ENCODE data around the gene MAP2K3.
"Not testable (repeated sequence)": the region's sequence is repeated elsewhere in the genome, so short reads cannot be mapped to it uniquely, and the experiment has no call there.

Gene MAP2K3

GRCh38 chr17:21296097-21297025 lies 11.8 kb downstream of the MAP2K3 start:
- no peak for DNase-seq (ENCODE audit: low read depth, low spot score)

GRCh38 chr17:21297026-21297520 lies 12.6 kb downstream of the MAP2K3 start:
- no peak for DNase-seq (ENCODE audit: low read depth, low spot score)

GRCh38 chr17:21297597-21297996 lies 13.1 kb downstream of the MAP2K3 start:
- DNase-seq (ENCODE audit: low read depth, low spot score), result no peak

- DNase-seq (ENCODE audit: low read depth, low spot score), result no peak
Observed at GRCh38 chr17:21298056-21298982, 13.8 kb downstream of the MAP2K3 start.

GRCh38 chr17:21298983-21299519 lies 14.5 kb downstream of the MAP2K3 start:
- no peak for DNase-seq (ENCODE audit: low read depth, low spot score)

- no peak for DNase-seq (ENCODE audit: low read depth, low spot score)
Observed at GRCh38 chr17:21299981-21300600, 15.6 kb downstream of the MAP2K3 start.

- DNase-seq (ENCODE audit: low read depth, low spot score), result no peak
Observed at GRCh38 chr17:21300601-21301571, 16.4 kb downstream of the MAP2K3 start.

- DNase-seq (ENCODE audit: low read depth, low spot score), result no peak
Observed at GRCh38 chr17:21301593-21302550, 17.4 kb downstream of the MAP2K3 start.

GRCh38 chr17:21302711-21303425 lies 18.4 kb downstream of the MAP2K3 start:
- DNase-seq (ENCODE audit: low read depth, low spot score), result no peak

- DNase-seq (ENCODE audit: low read depth, low spot score), result no peak
Observed at GRCh38 chr17:21303441-21304065, 19.0 kb downstream of the MAP2K3 start.

GRCh38 chr17:21304091-21304490 lies 19.6 kb downstream of the MAP2K3 start:
- DNase-seq (ENCODE audit: low read depth, low spot score), result no peak

- DNase-seq (ENCODE audit: low read depth, low spot score), result not testable (repeated sequence)
Observed at GRCh38 chr17:21304551-21305151, 20.1 kb downstream of the MAP2K3 start.

GRCh38 chr17:21305431-21306180 lies 21.1 kb downstream of the MAP2K3 start:
- not testable (repeated sequence) for DNase-seq (ENCODE audit: low read depth, low spot score)

GRCh38 chr17:21306611-21307272 lies 22.2 kb downstream of the MAP2K3 start:
- not testable (repeated sequence) for DNase-seq (ENCODE audit: low read depth, low spot score)

GRCh38 chr17:21307273-21307625 lies 22.7 kb downstream of the MAP2K3 start:
- DNase-seq (ENCODE audit: low read depth, low spot score), result not testable (repeated sequence)

GRCh38 chr17:21308931-21309381 lies 24.4 kb downstream of the MAP2K3 start:
- DNase-seq (ENCODE audit: low read depth, low spot score), result not testable (repeated sequence)

Measured in iPS DF 19.7 (cell line).